SK-N-SH treated with all-trans-retinoic acid at 6 μM for 48 hours (cell line): Measurements from ENCODE around the gene TRUB1.
A peak's percentile ranks its signal among the peaks of the same experiment; 100 is the strongest.

Experiments used
- ATAC-seq: fragments of 200-7000 bp; cut with Tn5 transposase; 3 replicates; pipeline ENCODE4 v1.9.1; 2020; ENCODE audit warnings: mild to moderate bottlenecking, moderate library complexity
- ARNTL ChIP-seq: fragments of 450-650 bp; formaldehyde crosslinking; IDR thresholded peaks from 2 replicates; pipeline ENCODE4 v1.5.0; 2020; ENCODE audit warnings: low read depth, mild to moderate bottlenecking, moderate library complexity, borderline replicate concordance
- BACH2 ChIP-seq: fragments of 250-450 bp; sonication (Bioruptor Pico); IDR thresholded peaks from 2 replicates; pipeline ENCODE4 v1.9.0; 2021; ENCODE audit warnings: mild to moderate bottlenecking, borderline replicate concordance
- CSDC2 ChIP-seq: fragments of 250-450 bp; sonication (Bioruptor Pico); IDR thresholded peaks from 2 replicates; pipeline ENCODE4 v1.5.0; 2020; ENCODE audit warnings: mild to moderate bottlenecking, moderate library complexity
- CSRNP3 ChIP-seq: fragments of 250-450 bp; sonication (Bioruptor Pico); IDR thresholded peaks from 2 replicates; pipeline ENCODE4 v1.5.1; 2021; ENCODE audit warnings: mild to moderate bottlenecking, moderate library complexity
- GLIS3 ChIP-seq: fragments of 250-450 bp; sonication (Bioruptor Pico); IDR thresholded peaks from 2 replicates; pipeline ENCODE4 v1.5.0; 2020; ENCODE audit warnings: mild to moderate bottlenecking, moderate library complexity
- ISL1 ChIP-seq: fragments of 250-450 bp; sonication (Bioruptor Pico); IDR thresholded peaks from 2 replicates; pipeline ENCODE4 v2.1.2; 2022; ENCODE audit warnings: mild to moderate bottlenecking, moderate library complexity
- OSR1 ChIP-seq: fragments of 250-450 bp; sonication (Bioruptor Pico); IDR thresholded peaks from 2 replicates; pipeline ENCODE4 v1.8.0; 2022; ENCODE audit warnings: moderate library complexity, mild to moderate bottlenecking, inconsistent platforms
- PPARA ChIP-seq: fragments of 250-450 bp; sonication (Bioruptor Pico); IDR thresholded peaks from 2 replicates; pipeline ENCODE4 v1.5.0; 2020; ENCODE audit warnings: mild to moderate bottlenecking, borderline replicate concordance
- RARB ChIP-seq: fragments of 250-450 bp; sonication (Bioruptor Pico); IDR thresholded peaks from 2 replicates; pipeline ENCODE4 v1.8.0; 2021; ENCODE audit warnings: mild to moderate bottlenecking, moderate library complexity
- SNAI2 ChIP-seq: fragments of 250-450 bp; sonication (Bioruptor Pico); IDR thresholded peaks from 2 replicates; pipeline ENCODE4 v1.5.0; 2020; ENCODE audit warnings: mild to moderate bottlenecking, moderate library complexity
- TCF4 ChIP-seq: fragments of 250-450 bp; sonication (Bioruptor Pico); IDR thresholded peaks from 2 replicates; pipeline ENCODE4 v1.8.0; 2021; ENCODE audit warnings: mild to moderate bottlenecking, moderate library complexity, borderline replicate concordance
- TOX ChIP-seq: fragments of 250-450 bp; sonication (Bioruptor Pico); IDR thresholded peaks from 2 replicates; pipeline ENCODE4 v1.8.0; 2021; ENCODE audit warnings: mild to moderate bottlenecking, moderate library complexity, borderline replicate concordance
- TSHZ2 ChIP-seq: fragments of 250-450 bp; sonication (Bioruptor Pico); IDR thresholded peaks from 2 replicates; pipeline ENCODE4 v1.5.0; 2020; ENCODE audit warnings: mild to moderate bottlenecking, moderate library complexity
- ZC3H10 ChIP-seq: fragments of 250-450 bp; sonication (Bioruptor Pico); IDR thresholded peaks from 2 replicates; pipeline ENCODE4 v1.5.1; 2021; ENCODE audit warnings: mild to moderate bottlenecking, moderate library complexity
- ZFP3 ChIP-seq: fragments of 250-450 bp; sonication (Bioruptor Pico); IDR thresholded peaks from 2 replicates; pipeline ENCODE4 v1.5.0; 2020; ENCODE audit warnings: mild to moderate bottlenecking, moderate library complexity
- ZNF565 ChIP-seq: fragments of 450-650 bp; formaldehyde crosslinking; conservative IDR thresholded peaks from 2 replicates; pipeline ENCODE4 v1.5.0; 2020; ENCODE audit warnings: low read depth, mild to moderate bottlenecking, moderate library complexity
- ZNF70 ChIP-seq: fragments of 450-650 bp; formaldehyde crosslinking; IDR thresholded peaks from 2 replicates; pipeline ENCODE4 v1.5.0; 2020; ENCODE audit warnings: mild to moderate bottlenecking, moderate library complexity
- ZNF8 ChIP-seq: fragments of 450-650 bp; formaldehyde crosslinking; IDR thresholded peaks from 2 replicates; pipeline ENCODE4 v1.5.0; 2020; ENCODE audit warnings: mild to moderate bottlenecking, moderate library complexity
- TF ChIP-seq, protein P1 (sequence below): fragments of 250-450 bp; sonication (Bioruptor Pico); IDR thresholded peaks from 2 replicates; pipeline ENCODE4 v1.8.0; 2020; ENCODE audit warnings: mild to moderate bottlenecking, moderate library complexity, borderline replicate concordance

The TRUB1 gene

DNA sequence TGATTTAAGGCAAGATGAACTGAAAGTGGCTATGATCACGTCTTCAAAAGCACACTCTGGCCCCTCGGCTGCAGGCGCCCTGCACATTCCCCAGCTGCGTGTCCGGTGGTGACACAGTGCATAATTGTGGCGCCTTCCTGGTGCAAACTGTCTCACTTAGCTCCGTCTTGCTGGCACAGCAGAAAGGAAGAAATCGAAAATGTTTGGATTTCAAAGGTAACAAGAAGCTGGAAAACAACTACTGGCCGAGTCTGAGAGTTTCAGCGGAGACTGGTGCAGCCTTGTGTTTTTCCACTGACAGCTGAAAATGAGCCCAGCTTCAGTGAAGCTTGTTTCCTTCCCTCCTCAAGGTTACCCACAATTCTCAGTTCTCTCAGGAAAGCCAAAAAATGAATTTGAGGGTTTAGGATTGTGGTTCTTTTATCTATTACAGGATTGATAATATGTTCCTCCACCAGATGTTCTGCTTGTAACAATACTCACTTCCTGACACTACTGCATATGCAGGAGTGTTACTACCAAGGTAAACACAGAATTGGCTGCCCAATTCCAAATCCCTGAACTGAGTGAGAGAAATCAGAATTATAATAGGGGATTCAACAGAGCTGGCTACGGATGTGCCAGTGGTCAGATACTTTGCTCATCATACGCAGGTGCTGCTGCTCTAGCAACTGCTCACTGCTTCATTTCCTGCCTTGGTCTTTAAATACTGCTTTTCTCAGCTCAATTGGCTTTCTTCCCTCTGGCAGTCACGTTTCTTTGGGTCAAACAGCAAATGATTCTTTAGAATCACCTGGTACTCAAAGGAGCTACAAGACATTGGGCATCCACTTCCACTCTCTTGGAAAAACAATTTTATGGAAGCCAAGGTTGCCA is 63.7 kb downstream of the TRUB1 start:
- TF ChIP-seq, protein P1, sequence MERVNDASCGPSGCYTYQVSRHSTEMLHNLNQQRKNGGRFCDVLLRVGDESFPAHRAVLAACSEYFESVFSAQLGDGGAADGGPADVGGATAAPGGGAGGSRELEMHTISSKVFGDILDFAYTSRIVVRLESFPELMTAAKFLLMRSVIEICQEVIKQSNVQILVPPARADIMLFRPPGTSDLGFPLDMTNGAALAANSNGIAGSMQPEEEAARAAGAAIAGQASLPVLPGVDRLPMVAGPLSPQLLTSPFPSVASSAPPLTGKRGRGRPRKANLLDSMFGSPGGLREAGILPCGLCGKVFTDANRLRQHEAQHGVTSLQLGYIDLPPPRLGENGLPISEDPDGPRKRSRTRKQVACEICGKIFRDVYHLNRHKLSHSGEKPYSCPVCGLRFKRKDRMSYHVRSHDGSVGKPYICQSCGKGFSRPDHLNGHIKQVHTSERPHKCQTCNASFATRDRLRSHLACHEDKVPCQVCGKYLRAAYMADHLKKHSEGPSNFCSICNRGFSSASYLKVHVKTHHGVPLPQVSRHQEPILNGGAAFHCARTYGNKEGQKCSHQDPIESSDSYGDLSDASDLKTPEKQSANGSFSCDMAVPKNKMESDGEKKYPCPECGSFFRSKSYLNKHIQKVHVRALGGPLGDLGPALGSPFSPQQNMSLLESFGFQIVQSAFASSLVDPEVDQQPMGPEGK (CRISPR knock-in tag) = no peak
- no peak for TF ChIP-seq ARNTL (CRISPR knock-in tag)
- TF ChIP-seq RARB (CRISPR knock-in tag) = no peak
- no peak for TF ChIP-seq GLIS3 (CRISPR knock-in tag)
- TF ChIP-seq OSR1 (CRISPR knock-in tag) = no peak
- TF ChIP-seq, all 23 proteins: peak for 0
- ATAC-seq = no peak

DNA sequence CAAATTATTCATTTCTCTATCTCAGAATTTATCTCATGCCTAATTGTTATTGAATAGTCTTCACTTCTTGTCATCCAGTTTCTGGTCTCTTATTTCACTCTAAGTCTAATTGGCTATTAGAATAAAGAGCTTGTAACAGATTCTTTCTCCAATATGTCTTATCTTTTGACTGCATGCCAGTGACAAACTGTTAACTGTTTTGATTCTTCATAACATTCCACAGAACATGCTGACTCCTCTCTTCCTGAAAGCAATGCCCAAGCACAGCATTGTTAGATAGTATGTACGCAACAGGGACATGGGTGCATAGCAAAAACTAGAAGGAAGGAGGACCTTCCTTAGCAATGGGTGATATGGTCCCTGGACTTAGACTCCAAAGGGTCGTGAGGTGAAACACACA is 65.4 kb downstream of the TRUB1 start:
- no peak for ATAC-seq
- TF ChIP-seq ISL1 (CRISPR knock-in tag) (peak; percentile 41), BACH2 (CRISPR knock-in tag) (no peak)
- TF ChIP-seq, all 23 proteins: peak for 1

DNA sequence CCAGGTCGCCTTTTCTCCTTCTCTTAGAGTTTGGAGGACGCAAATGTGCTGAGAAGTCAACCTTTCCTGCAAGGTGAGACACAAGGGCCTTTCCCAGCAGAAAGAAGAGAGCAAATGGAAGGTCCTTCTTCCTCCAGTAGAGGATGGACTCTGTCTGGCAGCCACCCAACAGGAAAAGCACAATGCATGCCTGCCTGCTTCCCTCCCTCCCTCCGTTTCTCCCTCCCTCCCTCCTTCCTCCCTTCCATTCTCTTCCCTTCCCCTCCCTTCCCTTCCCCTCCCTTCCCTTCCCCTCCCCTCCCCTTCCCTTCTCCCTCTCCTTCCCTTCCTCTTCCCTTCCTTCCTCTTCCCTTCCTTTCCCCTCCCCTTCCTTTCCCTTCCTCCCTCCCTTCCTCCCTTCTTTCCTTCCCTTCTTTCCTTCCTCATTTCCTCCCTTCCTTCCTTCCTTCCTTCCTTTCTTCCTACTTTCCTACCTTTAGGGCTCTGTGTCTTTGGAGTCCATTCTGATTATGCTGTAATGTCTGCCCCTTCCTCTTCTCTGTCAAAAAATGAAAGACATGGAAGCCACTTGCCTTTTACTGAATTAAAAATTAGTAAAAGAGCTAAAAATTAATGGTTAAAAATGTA is 66.4 kb downstream of the TRUB1 start:
- ATAC-seq = no peak
- no peak for TF ChIP-seq TCF4
- no peak for TF ChIP-seq TOX (CRISPR knock-in tag)
- no peak for TF ChIP-seq ZNF70 (CRISPR knock-in tag)
- TF ChIP-seq BACH2 (CRISPR knock-in tag) = no peak

DNA sequence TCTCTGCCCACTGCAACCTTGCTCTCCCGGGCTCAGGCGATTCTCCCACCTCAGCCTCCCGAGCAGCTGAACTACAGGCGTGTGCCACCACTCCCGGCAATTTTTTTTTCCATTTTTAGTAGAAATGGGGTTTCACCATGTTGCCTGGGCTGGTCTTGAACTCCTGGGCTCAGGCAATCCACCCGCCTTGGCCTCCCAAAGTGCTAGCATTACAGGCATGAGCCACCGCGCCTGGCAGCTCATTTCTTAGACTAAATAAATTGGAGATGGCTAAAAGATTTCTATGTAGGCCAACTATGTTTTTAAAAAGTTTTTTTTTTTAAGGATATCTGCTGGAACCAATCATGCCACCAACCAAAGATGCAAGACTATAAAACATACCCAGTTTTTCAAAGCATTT is 67.8 kb downstream of the TRUB1 start:
- no peak for ATAC-seq

GRCh38 chr10:115018185-115018931 is 80.4 kb downstream of the TRUB1 start:
- TF ChIP-seq ZC3H10 (CRISPR knock-in tag) (no peak), ISL1 (CRISPR knock-in tag) (no peak), CSRNP3 (CRISPR knock-in tag) (no peak), SNAI2 (CRISPR knock-in tag) (no peak), CSDC2 (no peak), TSHZ2 (no peak)
- ATAC-seq = no peak

More for the DNA sequence above, 67.8 kb downstream of the TRUB1 start:
- TF ChIP-seq ARNTL (CRISPR knock-in tag) (no peak), PPARA (CRISPR knock-in tag) (no peak), ZFP3 (no peak), OSR1 (CRISPR knock-in tag) (no peak), BACH2 (CRISPR knock-in tag) (no peak), CSDC2 (no peak), ZNF8 (CRISPR knock-in tag) (no peak), ISL1 (CRISPR knock-in tag) (no peak), ZNF70 (CRISPR knock-in tag) (no peak), ZNF565 (CRISPR knock-in tag) (no peak), TOX (CRISPR knock-in tag) (no peak), TSHZ2 (no peak)
- TF ChIP-seq, all 23 proteins: peak for 0
